Activated naive CD8-positive, alpha-beta T cell treated with anti-CD3 and anti-CD28 coated beads for 36 hours (primary cell): ENCODE data around the gene MCOLN2. TPM values are rescaled to one million over a fixed set of nuclear protein-coding genes. Genes with fewer than 3 reads are reported as not detected.
"Not testable (repeated sequence)": the region's sequence is repeated elsewhere in the genome, so short reads cannot be mapped to it uniquely, and the experiment has no call there.

Source experiments
- DNase-seq: peaks from one replicate; pipeline ENCODE4 v3.0.0; 2021
- H3K27ac Mint-ChIP-seq: one replicate; pipeline ENCODE4 v1.8.0; 2022; ENCODE audit warnings: mild to moderate bottlenecking, moderate library complexity, mixed read lengths
- H3K27me3 Mint-ChIP-seq: one replicate; pipeline ENCODE4 v1.8.0; 2022; ENCODE audit warnings: mild to moderate bottlenecking, mixed read lengths
- H3K36me3 Mint-ChIP-seq: one replicate; pipeline ENCODE4 v1.8.0; 2021; ENCODE audit warnings: mild to moderate bottlenecking, mixed read lengths
- H3K4me1 Mint-ChIP-seq: one replicate; pipeline ENCODE4 v1.8.0; 2021; ENCODE audit warnings: mixed read lengths
- H3K4me3 Mint-ChIP-seq: one replicate; pipeline ENCODE4 v1.8.0; 2022; ENCODE audit warnings: mild to moderate bottlenecking, moderate library complexity, mixed read lengths
- H3K9me3 Mint-ChIP-seq: one replicate; pipeline ENCODE4 v1.8.0; 2022; ENCODE audit warnings: mixed read lengths
- total RNA-seq, 2 experiments: library from RNA; stranded (reverse); gene quantifications; one replicate each; pipeline ENCODE4 v1.2.3, GENCODE V29; 2021

Gene MCOLN2
- total RNA-seq, 2 experiments from 2014 or later: 20.0 to 20.4 TPM

DNA sequence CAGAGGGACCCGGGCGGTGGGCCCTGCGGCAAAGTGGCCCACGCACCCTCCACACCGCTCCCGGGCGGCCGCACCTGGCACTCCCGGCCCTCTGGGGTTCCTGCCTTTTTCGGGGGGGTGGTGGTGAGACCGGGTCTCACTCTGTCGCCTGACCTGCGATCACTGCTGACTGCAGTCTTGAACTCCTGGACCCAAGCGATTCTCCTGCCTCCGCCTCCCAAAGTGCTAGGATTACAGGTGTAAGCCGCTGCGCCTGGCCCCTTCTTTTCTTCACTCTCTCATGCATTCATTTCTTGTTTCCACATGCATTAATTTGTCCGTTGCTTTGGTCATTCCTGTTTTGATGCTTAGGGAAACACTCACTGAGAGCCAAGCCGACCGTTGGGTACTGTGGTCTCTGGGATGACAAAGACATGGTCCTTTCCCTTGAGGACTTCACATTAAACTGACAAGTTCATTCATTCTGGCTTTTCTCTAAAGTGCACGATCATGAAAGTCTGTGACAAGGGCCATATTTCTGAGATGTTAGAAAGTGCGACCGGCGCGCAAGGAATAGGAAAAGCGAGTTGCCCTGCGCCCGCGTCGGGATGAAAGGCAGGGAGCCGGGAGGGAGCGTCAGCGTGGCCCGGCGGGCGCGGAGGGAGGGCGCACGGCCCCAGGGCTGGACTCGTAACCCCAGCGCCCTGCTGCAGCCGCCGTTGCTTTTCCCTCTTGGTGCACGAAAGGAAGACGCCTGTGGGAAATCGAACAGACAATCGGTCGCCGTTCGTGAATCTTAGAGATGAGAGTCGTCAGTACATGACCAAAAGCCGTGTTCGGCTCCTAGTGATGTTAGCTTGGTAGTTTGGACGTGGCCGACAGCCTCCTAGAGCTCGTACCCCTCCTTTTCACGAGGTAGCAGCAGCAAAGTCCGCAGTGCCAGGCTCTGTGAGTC is 1.0 kb upstream of the MCOLN2 start:
- H3K4me1 Mint-ChIP-seq: peaks cover 28% of the 10 kb centered on the region
- H3K4me3 Mint-ChIP-seq: peak overlapping the region; percentile 84
- peaks cover 15% of the 10 kb centered on the region for H3K36me3 Mint-ChIP-seq
- DNase-seq: peak; percentile 2
- H3K27ac Mint-ChIP-seq: no peak overlapping the region
- H3K27me3 Mint-ChIP-seq: peaks cover 21% of the 10 kb centered on the region
- H3K9me3 Mint-ChIP-seq: peaks cover 2% of the 10 kb centered on the region

DNA sequence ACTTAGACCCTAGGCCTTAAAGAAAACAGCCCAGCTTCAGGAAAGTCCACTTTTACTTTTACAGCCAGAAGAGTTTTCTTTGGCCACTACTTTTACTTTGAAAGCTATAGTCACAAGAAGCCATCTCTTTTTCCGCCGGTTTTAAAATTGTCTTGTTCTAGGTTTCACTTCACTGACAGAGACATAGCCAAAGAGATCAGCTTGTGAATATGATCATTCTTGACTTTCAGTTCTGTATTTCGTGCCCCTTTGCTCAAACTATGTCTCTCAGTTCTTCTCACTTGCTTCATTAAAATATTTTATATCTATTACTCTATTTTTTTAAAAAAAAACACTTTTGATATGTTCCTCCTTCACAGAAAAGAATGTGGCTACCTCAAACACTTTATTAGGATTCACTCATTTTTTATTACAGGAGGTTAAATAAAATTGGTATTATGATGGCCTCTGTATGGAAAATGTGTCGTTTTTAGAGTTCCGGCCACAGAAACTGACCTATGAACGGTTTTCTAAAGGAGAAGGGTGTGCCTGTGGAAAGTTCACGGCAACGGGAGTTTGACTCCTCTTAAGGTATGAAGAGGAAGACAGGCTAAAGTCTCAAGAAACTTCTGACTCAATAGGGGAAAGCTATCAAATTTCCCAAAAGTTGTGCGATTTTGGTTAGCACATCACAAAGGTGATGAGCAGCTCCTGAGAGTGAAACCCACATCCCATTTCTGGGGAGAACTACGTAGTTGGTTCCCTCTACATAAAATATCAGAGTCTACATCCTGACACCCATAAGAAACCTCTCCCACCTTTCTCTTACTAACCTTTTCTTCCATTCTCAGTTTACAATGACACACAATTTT is 1.2 kb downstream of the MCOLN2 start:
- Mint-ChIP-seq H3K27ac (peak overlapping the region; percentile 85), H3K4me3 (peak overlapping the region; percentile 84), H3K36me3 (peaks cover 24% of the 10 kb centered on the region), H3K27me3 (peaks cover 21% of the 10 kb centered on the region), H3K9me3 (peaks cover 2% of the 10 kb centered on the region), H3K4me1 (peaks cover 43% of the 10 kb centered on the region)
- DNase-seq: peak; percentile 6

GRCh38 chr1:84991097-84991920 is 5.6 kb downstream of the MCOLN2 start:
- peaks cover 2% of the 10 kb centered on the region for H3K9me3 Mint-ChIP-seq
- no peak overlapping the region for H3K27ac Mint-ChIP-seq
- H3K4me1 Mint-ChIP-seq: peaks cover 42% of the 10 kb centered on the region
- H3K27me3 Mint-ChIP-seq: no peaks in the 10 kb centered on the region
- peaks cover 24% of the 10 kb centered on the region for H3K36me3 Mint-ChIP-seq
- DNase-seq: no peak
- H3K4me3 Mint-ChIP-seq: no peak overlapping the region

DNA sequence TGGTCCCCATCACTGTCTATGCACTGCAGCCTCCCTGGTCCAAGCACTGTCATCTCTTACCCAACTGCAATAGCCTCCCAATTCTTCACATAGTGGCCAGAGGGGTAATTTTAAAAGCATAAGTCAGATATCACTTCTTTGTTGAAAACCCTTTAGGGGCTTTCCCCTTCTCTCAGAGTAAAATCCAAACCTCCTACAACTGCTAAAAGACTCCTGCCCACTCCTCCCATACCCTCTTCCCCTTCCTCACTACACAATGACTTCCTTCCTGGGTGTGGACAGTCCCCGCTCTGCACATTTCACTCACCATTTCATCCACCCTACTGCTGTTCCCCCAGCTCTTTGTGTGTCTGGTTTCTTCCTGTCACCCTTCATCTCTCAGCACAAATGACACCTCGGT is 8.3 kb downstream of the MCOLN2 start:
- no peak for DNase-seq
- H3K27me3 Mint-ChIP-seq: peaks cover 3% of the 10 kb centered on the region
- peak overlapping the region; percentile 22 for H3K27ac Mint-ChIP-seq
- peaks cover 35% of the 10 kb centered on the region for H3K4me1 Mint-ChIP-seq
- H3K36me3 Mint-ChIP-seq: peaks cover 30% of the 10 kb centered on the region
- H3K4me3 Mint-ChIP-seq: no peak overlapping the region
- no peaks in the 10 kb centered on the region for H3K9me3 Mint-ChIP-seq

GRCh38 chr1:84986561-84986960 is 10.4 kb downstream of the MCOLN2 start:
- H3K4me3 Mint-ChIP-seq, H3K27me3 Mint-ChIP-seq, H3K27ac Mint-ChIP-seq, DNase-seq, H3K9me3 Mint-ChIP-seq: not testable (repeated sequence)
- H3K36me3 Mint-ChIP-seq: peaks cover 23% of the 10 kb centered on the region
- H3K4me1 Mint-ChIP-seq: peaks cover 24% of the 10 kb centered on the region

DNA sequence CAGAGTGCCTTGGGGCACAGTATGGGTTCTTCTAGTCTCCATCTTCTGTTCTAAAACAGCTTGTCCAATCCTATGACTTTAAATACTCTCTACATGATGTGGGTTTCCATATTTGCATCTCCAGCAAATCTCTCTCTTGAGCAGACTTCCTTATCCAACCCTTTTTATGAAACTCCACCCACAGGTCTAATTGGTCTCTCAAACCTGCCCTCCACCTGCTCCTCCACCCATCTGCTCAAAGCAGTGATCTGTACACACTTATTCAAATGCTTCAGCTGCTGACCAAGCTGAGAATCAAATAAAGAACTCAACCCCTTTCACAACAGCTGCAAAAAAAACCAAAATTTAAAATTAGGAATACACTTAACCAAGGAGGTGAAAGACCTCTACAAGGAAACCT is 11.5 kb downstream of the MCOLN2 start:
- peaks cover 26% of the 10 kb centered on the region for H3K36me3 Mint-ChIP-seq
- H3K27ac Mint-ChIP-seq: no peak overlapping the region
- no peaks in the 10 kb centered on the region for H3K9me3 Mint-ChIP-seq
- peaks cover 18% of the 10 kb centered on the region for H3K4me1 Mint-ChIP-seq
- H3K27me3 Mint-ChIP-seq: peaks cover 3% of the 10 kb centered on the region
- no peak for DNase-seq
- no peak overlapping the region for H3K4me3 Mint-ChIP-seq

DNA sequence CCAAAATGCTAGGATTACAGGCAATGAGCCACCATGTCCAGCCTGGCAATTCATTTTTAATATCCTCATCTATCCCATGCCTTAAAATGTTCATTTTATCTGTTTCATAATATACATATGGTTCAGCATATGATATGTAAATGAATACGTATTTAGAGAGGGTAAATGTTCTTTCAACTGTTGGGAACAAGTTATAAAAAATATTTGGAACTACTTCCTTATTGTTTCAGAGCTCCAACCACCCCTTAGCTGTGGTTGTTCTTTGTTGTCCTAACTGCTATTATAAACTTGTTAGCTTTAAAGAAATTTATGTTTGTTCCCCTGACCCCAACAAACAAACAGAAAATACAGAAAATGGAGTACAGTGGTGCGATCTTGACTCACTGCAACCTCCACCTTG is 14.5 kb downstream of the MCOLN2 start:
- no peak for DNase-seq
- Mint-ChIP-seq H3K9me3 (peaks cover 7% of the 10 kb centered on the region), H3K4me1 (peaks cover 16% of the 10 kb centered on the region), H3K4me3 (no peak overlapping the region), H3K36me3 (peaks cover 42% of the 10 kb centered on the region), H3K27me3 (peaks cover 3% of the 10 kb centered on the region), H3K27ac (no peak overlapping the region)

DNA sequence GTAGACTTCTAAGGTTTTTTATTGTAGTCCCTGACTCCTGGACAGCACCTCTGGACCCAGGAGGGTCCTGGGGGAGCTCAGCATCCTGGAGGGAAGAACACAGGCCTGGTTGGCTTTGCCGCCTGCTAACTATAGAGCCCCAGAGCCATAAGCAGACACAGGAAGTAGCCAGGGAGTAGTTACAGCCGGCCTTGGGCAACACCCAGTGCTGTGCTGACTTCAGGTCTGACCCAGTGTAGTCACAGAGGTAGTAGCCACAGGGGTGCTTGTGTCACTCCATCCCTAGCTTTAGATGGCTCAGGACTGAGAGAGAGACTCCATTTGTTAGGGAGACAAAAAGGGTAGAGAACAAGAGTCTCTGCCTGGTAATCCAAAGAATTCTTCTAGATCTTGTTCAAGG is 21.9 kb downstream of the MCOLN2 start:
- no peak for DNase-seq
- Mint-ChIP-seq H3K27me3 (peaks cover 3% of the 10 kb centered on the region), H3K9me3 (peaks cover 7% of the 10 kb centered on the region), H3K4me3 (no peak overlapping the region), H3K27ac (no peak overlapping the region), H3K4me1 (peaks cover 37% of the 10 kb centered on the region), H3K36me3 (peaks cover 31% of the 10 kb centered on the region)

DNA sequence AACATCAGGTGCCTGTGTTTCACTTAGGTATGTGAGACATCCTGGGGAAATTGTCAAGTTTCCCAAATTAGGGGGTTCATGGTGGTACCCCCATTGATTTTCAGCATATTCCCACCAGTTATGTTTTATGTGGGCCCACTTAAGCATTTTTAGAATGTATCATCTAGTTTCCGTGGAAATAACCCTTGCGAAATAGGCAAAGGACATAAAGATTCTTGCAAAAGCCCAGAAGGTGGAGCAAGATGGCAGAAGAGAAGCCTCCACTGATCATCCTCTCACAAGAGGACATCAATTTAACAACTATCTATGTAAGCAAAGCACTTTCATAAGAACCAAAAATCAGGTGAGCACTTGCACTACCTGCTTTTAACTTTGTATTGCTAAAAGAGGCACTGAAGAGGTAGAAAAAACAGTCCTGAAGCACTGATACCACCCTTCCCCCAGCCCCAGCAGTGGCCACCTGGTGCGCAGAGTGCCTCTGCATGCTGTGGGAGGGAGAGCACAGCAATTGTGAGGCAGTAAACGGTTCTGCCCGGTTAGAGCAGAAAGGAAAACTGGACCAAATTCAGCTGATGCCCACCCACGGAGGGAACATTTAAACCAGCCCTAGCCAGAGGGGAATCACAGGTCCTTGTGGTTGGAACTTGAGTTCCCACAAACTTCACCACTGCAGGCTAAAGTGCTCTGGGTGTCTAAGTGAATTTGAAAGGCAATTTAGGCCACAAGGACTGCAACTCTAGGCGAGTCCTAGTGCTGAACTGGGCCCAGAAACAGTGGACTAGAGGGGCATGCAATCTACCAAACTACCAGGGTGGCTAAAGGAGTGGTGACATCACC is 23.2 kb downstream of the MCOLN2 start:
- H3K4me3 Mint-ChIP-seq: no peak overlapping the region
- H3K27ac Mint-ChIP-seq: no peak overlapping the region
- DNase-seq: peak; percentile 26
- peaks cover 3% of the 10 kb centered on the region for H3K27me3 Mint-ChIP-seq
- no peaks in the 10 kb centered on the region for H3K9me3 Mint-ChIP-seq
- peaks cover 31% of the 10 kb centered on the region for H3K36me3 Mint-ChIP-seq
- H3K4me1 Mint-ChIP-seq: peaks cover 38% of the 10 kb centered on the region

DNA sequence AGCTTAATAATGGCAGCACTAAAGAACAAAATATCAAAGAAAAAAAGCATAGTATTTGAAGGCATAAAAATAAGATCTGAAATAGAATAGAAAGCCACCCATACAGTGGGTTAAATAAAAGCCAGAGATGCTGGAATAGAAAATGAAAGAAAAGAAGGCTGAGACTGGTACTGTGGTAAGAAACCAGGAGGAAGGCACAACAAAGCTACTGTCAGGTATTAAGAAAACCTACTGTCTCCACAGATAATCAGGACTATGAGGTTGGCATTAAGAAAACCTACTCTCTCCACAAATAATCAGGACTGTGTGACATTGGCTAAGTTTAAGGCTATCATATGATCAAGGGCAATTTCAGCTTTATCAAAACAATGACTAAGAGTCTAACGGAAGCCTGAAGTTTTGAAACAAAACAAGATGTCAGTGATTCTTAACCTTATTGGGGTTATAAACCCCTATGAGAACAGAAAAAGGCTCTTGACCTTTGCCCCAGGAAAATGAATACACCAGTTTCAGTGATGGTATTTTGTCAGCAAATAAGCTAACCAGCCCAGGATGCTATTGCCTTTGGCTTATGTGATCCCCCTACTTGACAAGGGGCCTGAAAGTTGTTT is 24.4 kb downstream of the MCOLN2 start:
- H3K27ac Mint-ChIP-seq: peak overlapping the region; percentile 12

GRCh38 chr1:84971957-84972356 is 25.0 kb downstream of the MCOLN2 start:
- H3K9me3 Mint-ChIP-seq: no peaks in the 10 kb centered on the region
- no peak for DNase-seq
- peak overlapping the region; percentile 32 for H3K4me3 Mint-ChIP-seq
- peaks cover 3% of the 10 kb centered on the region for H3K27me3 Mint-ChIP-seq
- H3K36me3 Mint-ChIP-seq: peaks cover 25% of the 10 kb centered on the region
- no peak overlapping the region for H3K27ac Mint-ChIP-seq
- peaks cover 35% of the 10 kb centered on the region for H3K4me1 Mint-ChIP-seq

More for the DNA sequence above, 24.4 kb downstream of the MCOLN2 start:
- H3K36me3 Mint-ChIP-seq: peaks cover 28% of the 10 kb centered on the region
- peak overlapping the region; percentile 32 for H3K4me3 Mint-ChIP-seq
- peaks cover 3% of the 10 kb centered on the region for H3K27me3 Mint-ChIP-seq
- H3K4me1 Mint-ChIP-seq: peaks cover 35% of the 10 kb centered on the region
- DNase-seq: no peak
- no peaks in the 10 kb centered on the region for H3K9me3 Mint-ChIP-seq

DNA sequence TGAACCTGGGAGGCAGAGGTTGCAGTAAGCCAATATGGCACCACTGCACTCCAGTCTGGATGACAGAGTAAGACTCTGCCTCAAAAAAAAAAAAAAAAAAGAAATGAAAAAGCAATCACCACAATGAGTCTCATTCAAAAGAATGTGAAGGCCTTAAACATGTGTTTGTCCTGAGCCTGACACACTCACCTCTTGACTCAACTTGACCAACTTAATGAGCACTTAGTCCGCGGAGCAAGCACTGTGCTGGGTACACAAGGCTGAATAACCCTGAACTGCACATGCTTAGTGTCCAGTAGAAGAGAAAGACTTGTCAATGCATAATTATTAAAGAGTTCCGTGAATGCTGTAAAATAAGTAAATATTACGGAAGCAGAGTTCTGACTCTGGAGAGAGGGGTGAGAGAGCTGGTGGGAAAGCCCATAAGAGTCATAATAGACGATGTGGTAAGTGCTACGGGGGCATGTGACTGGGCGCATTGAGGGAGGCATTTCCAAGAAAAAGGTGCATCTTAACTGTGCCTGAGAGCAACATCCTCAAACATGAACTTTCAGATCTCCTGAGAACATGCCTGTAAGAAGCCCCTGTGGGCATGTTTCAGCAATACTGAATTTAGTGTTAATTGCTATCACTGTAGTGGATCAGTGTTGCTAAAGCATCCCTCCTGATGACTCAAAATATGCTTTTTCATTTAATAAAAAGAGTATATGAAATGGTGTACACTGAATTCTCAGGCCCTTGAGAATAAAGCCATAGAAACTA is 27.2 kb downstream of the MCOLN2 start:
- H3K4me3 Mint-ChIP-seq: no peak overlapping the region

GRCh38 chr1:84968865-84969264 is 28.0 kb downstream of the MCOLN2 start:
- H3K27ac Mint-ChIP-seq: no peak overlapping the region
- peaks cover 27% of the 10 kb centered on the region for H3K4me1 Mint-ChIP-seq
- no peaks in the 10 kb centered on the region for H3K27me3 Mint-ChIP-seq
- no peaks in the 10 kb centered on the region for H3K9me3 Mint-ChIP-seq
- DNase-seq: no peak
- H3K4me3 Mint-ChIP-seq: no peak overlapping the region
- peaks cover 23% of the 10 kb centered on the region for H3K36me3 Mint-ChIP-seq

More for the DNA sequence above, 27.2 kb downstream of the MCOLN2 start:
- peaks cover 22% of the 10 kb centered on the region for H3K36me3 Mint-ChIP-seq
- no peaks in the 10 kb centered on the region for H3K27me3 Mint-ChIP-seq
- no peaks in the 10 kb centered on the region for H3K9me3 Mint-ChIP-seq
- peak; percentile 33 for DNase-seq
- H3K27ac Mint-ChIP-seq: peak overlapping the region; percentile 48
- H3K4me1 Mint-ChIP-seq: peaks cover 32% of the 10 kb centered on the region
